Ecto neural progenitor cell (in vitro differentiated cells): Measurements from ENCODE around the gene CCDC102B.
A peak's percentile ranks its signal among the peaks of the same experiment; 100 is the strongest.
"Not testable (repeated sequence)": the region's sequence is repeated elsewhere in the genome, so short reads cannot be mapped to it uniquely, and the experiment has no call there.

ENCODE experiments used
- DNase-seq: peaks from one replicate; pipeline ENCODE4 v3.0.0-alpha.2; 2018; ENCODE audit warnings: low spot score

Gene CCDC102B

DNA sequence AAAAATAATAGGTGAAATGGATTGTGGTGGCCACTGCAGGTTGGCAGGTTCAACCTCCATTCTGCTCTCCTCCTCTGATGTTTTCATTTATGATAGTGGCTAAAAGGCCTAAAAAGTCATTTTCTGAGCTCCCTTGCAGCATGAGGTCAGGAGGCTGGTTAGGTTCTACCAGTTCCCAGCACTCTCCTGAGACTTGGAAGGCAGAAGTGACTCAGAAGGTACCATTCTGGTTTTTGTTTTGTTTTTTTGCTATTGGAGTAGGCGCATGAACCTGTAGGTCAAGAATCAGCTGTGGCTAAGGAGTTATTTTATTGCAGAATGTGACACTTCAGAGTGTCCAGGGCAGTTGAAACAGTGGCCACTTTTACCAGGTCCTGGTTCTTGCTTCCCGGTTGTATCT lies 181.9 kb downstream of the CCDC102B start:
- DNase-seq: no peak

DNA sequence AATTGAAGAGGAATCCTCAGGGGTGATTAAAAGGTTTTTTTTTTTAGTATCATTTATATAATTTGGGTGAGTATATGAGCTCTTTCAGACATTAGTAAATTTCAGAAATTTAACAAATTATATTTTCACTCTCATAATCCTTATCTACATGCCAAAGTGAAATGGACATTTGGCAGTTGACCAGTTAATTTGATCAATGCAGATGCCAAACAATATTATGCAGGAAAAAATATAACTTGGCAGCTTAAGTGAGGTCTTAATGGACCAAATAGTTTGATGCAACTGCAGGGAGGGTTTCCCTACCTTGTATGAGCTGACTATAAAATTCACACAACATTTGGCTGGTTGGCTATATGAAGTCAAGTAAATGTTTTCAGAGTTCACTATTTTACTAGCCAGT lies 185.2 kb downstream of the CCDC102B start:
- DNase-seq: no peak

DNA sequence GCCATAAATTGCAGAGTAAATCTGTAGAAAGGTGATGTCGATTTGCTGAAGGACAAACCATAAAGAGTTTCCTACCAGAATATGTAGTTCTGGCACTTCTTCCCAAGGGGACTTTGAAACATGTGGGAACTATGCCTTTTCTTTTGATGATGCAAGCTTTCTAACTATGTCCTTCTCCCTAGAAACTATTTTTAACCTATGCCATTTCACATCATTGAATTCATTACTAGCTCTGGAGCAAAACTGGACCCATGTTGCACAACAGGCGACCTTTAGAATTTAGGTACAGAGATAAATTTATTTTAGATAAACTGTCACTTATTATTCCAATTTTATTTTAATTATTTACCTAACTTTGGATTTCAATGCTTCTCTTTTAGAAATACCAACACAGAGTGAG lies 186.5 kb downstream of the CCDC102B start:
- DNase-seq: no peak

GRCh38 chr18:68985172-68985820 lies 187.4 kb downstream of the CCDC102B start:
- DNase-seq: no peak

GRCh38 chr18:68991286-68991685 lies 193.4 kb downstream of the CCDC102B start:
- no peak for DNase-seq

- no peak for DNase-seq
Measured at GRCh38 chr18:68992719-68993482, 195.0 kb downstream of the CCDC102B start.

- DNase-seq: no peak
Measured at GRCh38 chr18:68995675-68996074, 197.8 kb downstream of the CCDC102B start.

GRCh38 chr18:68997845-68998244 lies 200.0 kb downstream of the CCDC102B start:
- no peak for DNase-seq

DNA sequence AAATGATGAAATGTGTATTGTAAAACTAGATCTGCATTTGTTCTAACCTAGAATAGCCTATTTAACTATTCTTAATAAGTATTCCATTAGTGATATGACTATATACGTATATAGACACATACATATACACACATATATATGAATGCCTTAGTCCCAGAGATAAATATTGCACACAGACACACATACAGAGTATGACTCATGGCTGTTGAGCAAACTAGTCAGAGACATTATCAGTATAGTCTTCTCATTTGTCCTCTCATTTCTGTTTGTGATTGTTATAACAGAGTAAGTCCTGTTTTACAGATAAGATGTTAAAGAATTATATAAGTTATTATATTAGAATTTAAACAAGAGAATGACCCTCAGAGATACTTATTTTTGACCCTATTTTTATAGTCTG lies 202.5 kb downstream of the CCDC102B start:
- DNase-seq: no peak

DNA sequence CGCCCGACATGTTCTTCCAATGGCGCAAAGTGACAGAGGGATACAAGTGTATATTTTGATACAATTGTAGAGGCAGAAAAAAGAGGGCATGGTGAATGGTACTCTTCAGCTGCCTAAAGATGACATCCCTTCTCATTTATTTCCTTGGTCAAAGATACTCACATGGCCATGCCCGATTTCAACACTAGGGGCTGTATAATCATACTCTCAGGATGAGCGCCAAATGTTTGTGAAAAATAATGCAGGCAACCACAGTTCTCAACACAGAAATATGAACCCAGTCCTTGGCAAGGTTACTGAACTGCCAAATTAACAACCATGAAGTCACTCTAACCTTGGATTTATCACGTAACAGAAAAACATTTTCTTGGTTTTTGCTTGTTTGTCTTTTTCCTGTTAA lies 204.4 kb downstream of the CCDC102B start:
- no peak for DNase-seq

GRCh38 chr18:69006212-69006611 lies 208.3 kb downstream of the CCDC102B start:
- DNase-seq: not testable (repeated sequence)

GRCh38 chr18:69008538-69008937 lies 210.7 kb downstream of the CCDC102B start:
- DNase-seq: peak; percentile 55

- no peak for DNase-seq
Measured at GRCh38 chr18:69021211-69021805, 223.4 kb downstream of the CCDC102B start.

GRCh38 chr18:69022426-69022825 lies 224.5 kb downstream of the CCDC102B start:
- DNase-seq: no peak

DNA sequence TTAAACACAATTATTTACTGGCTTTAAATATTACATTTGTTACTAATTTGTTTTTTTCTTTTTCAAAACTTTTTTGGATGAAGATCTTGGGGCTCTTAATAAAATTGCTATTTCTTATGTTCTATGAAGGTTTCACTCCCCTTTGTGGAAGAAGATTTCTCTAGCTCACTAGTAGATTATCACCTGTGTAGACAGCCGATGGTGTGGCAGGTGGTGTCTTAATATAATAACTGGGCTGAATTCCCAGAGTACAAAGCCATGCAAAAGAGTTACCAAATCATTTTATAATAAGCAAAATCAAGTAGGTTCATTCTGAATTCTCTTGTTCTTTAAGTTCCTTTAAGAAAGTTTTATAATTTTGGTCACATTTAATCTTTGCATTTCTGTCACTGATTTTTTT lies 233.7 kb downstream of the CCDC102B start:
- DNase-seq: no peak

DNA sequence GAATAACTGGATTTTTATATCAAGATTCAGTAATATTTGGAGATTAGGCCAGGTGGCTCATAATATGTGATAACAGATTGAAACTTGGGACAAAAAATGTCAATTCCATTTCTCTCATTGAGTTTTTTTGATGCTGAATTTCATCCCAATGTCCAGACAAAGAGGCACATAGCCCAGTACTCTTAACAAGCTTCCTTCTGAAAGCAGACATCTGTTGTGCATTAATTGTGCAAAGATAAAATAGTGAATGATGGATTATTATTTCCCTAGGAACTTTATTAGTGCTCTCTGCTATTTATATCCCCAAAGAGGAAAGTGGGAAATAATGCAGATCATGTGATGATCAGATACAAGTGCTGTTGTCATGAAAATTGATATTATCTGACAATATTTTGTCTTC lies 234.1 kb downstream of the CCDC102B start:
- DNase-seq: no peak

DNA sequence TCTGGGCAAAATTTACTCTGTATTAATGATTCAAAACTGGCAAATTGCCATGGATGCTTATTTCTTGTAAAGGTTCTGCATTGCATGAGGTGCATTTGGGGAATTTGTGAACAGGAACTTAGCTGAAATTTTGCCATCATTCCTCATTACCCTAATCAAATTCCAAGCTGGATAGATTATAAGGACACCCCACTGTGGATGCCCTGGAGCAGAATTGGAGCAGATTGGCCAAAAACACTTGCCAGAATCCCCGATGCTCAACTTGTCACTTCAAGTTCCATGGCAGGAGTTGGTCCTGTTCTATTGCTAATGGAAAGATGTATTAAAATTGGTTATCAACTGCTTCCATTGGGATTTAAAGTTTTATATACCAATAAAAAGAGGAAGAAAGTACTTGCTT lies 237.9 kb downstream of the CCDC102B start:
- no peak for DNase-seq

DNA sequence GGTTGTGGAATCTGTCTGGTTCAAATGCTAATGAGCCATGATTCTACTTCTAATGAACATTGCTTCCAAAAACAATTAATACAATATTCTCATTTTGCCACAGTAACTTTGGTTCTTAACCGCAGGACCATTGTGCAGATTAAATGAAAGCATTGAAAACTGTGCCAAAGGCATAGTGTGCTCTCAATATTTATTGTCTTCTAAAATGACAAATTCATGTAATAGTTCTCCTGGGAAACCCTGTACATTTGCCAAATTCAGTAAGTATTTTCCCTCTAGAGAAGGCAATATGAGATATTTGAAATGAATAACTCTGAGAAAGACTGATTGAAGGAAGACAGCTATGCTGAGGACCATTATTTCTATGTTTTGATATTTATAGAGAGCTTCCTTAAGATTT lies 246.3 kb downstream of the CCDC102B start:
- DNase-seq: no peak

GRCh38 chr18:69064063-69064462 lies 266.2 kb downstream of the CCDC102B start:
- DNase-seq: no peak

GRCh38 chr18:69067048-69067447 lies 269.2 kb downstream of the CCDC102B start:
- DNase-seq: no peak

- no peak for DNase-seq
Measured at GRCh38 chr18:69071680-69072079, 273.8 kb downstream of the CCDC102B start.

DNA sequence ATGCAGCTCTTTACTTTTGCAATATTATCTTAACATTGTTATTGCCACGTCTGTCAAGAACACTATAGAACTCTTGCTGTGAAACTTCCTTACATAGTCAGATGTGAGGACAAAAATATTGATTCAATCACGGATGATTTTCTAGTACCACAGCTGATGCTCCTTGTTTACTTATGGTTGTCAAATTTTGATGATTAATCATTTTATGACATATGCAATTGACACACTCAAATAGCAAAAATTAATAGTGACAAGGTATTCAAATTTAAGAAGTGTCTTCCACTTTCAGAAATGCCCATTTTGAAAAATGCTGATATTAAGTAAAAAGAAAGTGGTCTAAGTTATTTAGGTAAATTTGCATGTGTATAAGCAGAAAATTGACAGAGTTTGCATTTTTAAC lies 284.0 kb downstream of the CCDC102B start:
- DNase-seq: no peak

- no peak for DNase-seq
Measured at GRCh38 chr18:69082499-69082898, 284.6 kb downstream of the CCDC102B start.
